Measurements from ENCODE around the gene CFHR4.
"Not testable (repeated sequence)": the region's sequence is repeated elsewhere in the genome, so short reads cannot be mapped to it uniquely, and the experiment has no call there.

The CFHR4 gene

DNA sequence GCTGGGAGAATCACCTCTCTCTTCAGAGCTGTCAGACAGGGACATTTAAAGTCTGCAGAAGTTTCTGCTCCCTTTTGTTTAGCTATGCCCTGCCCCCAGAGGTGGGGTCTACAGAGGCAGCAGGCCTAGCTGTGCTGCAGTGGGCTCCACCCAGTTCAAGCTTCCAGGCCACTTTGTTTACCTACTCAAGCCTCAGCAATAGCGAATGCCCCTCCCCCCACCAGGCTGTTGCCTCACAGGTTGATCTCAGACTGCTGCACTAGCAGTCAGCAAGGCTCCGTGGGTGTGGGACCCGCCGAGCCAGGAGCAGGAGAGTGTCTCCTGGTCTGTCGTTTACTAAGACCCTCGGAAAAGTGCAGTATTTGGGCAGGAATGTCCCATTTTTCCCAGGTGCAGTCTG, 53.6 kb downstream of the CFHR4 start:
- not testable (repeated sequence) for H3K4me1 ChIP-seq (ENCODE audit: control insufficient read depth, insufficient read depth, low read length); H3K4me3 ChIP-seq (ENCODE audit: low read depth, low read length); H3K9ac ChIP-seq (ENCODE audit: low read length); H3K36me3 ChIP-seq (ENCODE audit: control insufficient read depth, insufficient read depth, low read length); H3K27ac ChIP-seq (ENCODE audit: low read depth, low read length); H3K27me3 ChIP-seq (ENCODE audit: control insufficient read depth, insufficient read depth, low read length); H3K9me3 ChIP-seq (ENCODE audit: control insufficient read depth, insufficient read depth, low read depth, low read length)

DNA sequence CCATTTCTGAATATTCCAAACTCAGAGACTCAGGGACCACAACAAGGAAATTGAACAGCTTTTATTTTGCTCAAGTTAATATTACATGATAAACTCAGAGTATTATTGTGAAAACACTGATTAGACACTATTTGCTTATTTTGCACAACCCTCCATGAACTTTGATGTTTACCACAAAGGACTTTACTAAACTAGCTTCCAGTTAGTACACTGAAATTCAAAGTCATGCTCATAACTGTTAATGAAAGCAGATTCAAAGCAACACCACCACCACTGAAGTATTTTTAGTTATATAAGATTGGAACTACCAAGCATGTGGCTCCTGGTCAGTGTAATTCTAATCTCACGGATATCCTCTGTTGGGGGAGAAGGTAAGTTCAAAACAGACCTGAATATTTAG, 55.7 kb downstream of the CFHR4 start, which contains the start of gene CFHR2:
Gene CFHR2 (plus strand): TSS at position 171 of the 400 bp plus-strand sequence. CDS start 143 bp downstream, at position 314.
- H3K9me3 ChIP-seq (ENCODE audit: control insufficient read depth, insufficient read depth, low read depth, low read length); H3K27me3 ChIP-seq (ENCODE audit: control insufficient read depth, insufficient read depth, low read length); H3K9ac ChIP-seq (ENCODE audit: low read length); H3K4me1 ChIP-seq (ENCODE audit: control insufficient read depth, insufficient read depth, low read length); H3K36me3 ChIP-seq (ENCODE audit: control insufficient read depth, insufficient read depth, low read length); H3K27ac ChIP-seq (ENCODE audit: low read depth, low read length); H3K4me3 ChIP-seq (ENCODE audit: low read depth, low read length): not testable (repeated sequence)

DNA sequence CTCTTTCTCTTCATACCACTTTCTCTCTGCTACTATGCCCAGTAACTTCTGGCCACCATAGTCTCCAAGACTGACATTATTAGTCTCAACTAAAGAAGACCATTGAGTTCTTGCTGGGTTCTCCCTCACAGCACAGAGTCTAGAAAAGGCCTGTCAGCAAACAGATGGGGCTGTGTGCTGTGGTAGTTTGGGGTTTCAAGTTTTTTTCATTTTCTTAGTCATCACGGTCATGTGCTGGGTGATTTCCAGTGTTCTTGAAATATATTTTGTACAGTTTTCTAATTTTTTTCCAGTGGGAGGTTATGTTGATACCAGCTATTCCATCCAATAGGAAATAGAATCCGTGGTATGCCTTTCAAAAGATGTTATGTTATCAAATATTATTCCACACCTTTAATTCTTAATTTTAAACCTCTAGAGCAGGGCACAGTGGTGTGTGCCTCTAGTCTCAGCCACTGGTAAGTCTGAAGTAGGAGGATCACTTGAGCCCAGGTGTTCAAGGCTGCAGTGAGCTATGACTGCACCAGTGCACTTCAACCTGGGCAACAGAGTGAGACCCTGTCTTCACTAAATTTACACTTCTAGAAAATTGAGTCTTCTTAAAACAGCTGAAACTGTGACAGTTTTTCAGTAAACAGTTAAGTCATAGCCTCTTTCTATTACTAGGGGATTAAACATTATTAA, 64.0 kb downstream of the CFHR4 start:
- Histone ChIP-seq H3K9ac (ENCODE audit: low read length) (no peak overlapping the region), H3K36me3 (ENCODE audit: control insufficient read depth, insufficient read depth, low read length) (no peaks in the 10 kb centered on the region), H3K4me1 (ENCODE audit: control insufficient read depth, insufficient read depth, low read length) (no peaks in the 10 kb centered on the region), H3K9me3 (ENCODE audit: control insufficient read depth, insufficient read depth, low read depth, low read length) (no peaks in the 10 kb centered on the region), H3K4me3 (ENCODE audit: low read depth, low read length) (no peak overlapping the region), H3K27me3 (ENCODE audit: control insufficient read depth, insufficient read depth, low read length) (no peaks in the 10 kb centered on the region), H3K27ac (ENCODE audit: low read depth, low read length) (no peak overlapping the region)

DNA sequence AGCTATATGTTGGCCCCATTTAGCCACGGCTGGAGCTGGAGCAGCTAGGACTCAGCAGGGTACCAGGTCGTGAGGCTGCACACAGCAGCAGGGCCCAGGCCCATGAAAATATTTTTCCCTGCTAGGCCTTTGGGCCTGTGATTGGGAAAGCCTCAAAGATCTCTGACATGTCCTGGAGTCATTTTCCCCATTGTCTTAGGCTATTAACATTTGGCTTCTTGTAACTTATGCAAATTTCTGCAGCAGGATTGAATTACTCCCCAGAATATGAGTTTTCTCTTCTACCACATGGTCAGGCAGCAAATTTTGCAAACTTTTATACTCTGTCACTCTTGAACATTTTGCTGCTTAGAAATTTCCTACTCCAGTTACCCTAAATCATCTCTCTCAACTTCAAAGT, 66.9 kb downstream of the CFHR4 start:
- no peaks in the 10 kb centered on the region for H3K4me1 ChIP-seq (ENCODE audit: control insufficient read depth, insufficient read depth, low read length)
- no peaks in the 10 kb centered on the region for H3K27me3 ChIP-seq (ENCODE audit: control insufficient read depth, insufficient read depth, low read length)
- H3K9me3 ChIP-seq (ENCODE audit: control insufficient read depth, insufficient read depth, low read depth, low read length) = no peaks in the 10 kb centered on the region
- no peak overlapping the region for H3K9ac ChIP-seq (ENCODE audit: low read length)
- no peak overlapping the region for H3K4me3 ChIP-seq (ENCODE audit: low read depth, low read length)
- no peak overlapping the region for H3K27ac ChIP-seq (ENCODE audit: low read depth, low read length)
- H3K36me3 ChIP-seq (ENCODE audit: control insufficient read depth, insufficient read depth, low read length) = no peaks in the 10 kb centered on the region

DNA sequence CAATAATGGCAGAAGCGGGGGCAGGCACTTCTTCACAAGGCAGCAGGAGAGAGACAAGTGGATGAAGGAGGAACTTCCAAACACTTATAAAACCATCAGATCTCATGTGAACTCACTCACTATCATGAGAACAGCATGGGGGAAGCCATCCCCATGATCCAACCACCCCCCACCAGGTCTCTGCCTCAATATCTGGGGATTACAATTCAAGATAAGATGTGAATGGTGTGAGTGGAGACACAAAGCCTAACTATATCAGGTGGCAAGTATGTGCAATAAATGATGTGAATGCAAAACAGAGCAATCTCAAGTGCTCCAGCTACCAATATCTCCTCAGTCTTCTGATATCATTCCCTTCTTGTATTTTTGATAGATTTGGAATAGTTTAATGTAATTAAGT, 68.1 kb downstream of the CFHR4 start:
- no peaks in the 10 kb centered on the region for H3K4me1 ChIP-seq (ENCODE audit: control insufficient read depth, insufficient read depth, low read length)
- H3K9me3 ChIP-seq (ENCODE audit: control insufficient read depth, insufficient read depth, low read depth, low read length) = no peaks in the 10 kb centered on the region
- no peak overlapping the region for H3K9ac ChIP-seq (ENCODE audit: low read length)
- H3K4me3 ChIP-seq (ENCODE audit: low read depth, low read length) = no peak overlapping the region
- no peaks in the 10 kb centered on the region for H3K27me3 ChIP-seq (ENCODE audit: control insufficient read depth, insufficient read depth, low read length)
- no peak overlapping the region for H3K27ac ChIP-seq (ENCODE audit: low read depth, low read length)
- H3K36me3 ChIP-seq (ENCODE audit: control insufficient read depth, insufficient read depth, low read length) = no peaks in the 10 kb centered on the region

DNA sequence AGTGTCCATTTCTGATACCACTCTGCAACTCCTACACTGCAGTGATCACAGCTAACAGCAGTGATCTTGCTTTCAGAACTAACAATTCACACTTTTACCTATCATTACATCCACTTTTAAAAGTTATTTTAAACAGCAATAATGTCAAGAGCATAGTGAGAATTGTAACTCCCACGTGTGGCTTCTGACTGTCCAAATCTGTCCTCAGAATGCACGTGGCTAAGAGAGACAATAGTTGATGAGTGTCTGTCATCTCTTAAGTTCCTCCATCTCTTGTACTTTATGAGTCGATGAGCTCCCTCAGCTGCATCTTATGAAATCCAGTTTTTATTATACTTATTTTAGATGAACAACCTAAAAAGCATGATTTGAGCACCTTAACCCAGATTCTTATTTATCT, 73.0 kb downstream of the CFHR4 start:
- Histone ChIP-seq H3K4me1 (ENCODE audit: control insufficient read depth, insufficient read depth, low read length) (no peaks in the 10 kb centered on the region), H3K9ac (ENCODE audit: low read length) (no peak overlapping the region), H3K27me3 (ENCODE audit: control insufficient read depth, insufficient read depth, low read length) (no peaks in the 10 kb centered on the region), H3K9me3 (ENCODE audit: control insufficient read depth, insufficient read depth, low read depth, low read length) (no peaks in the 10 kb centered on the region), H3K36me3 (ENCODE audit: control insufficient read depth, insufficient read depth, low read length) (no peaks in the 10 kb centered on the region), H3K4me3 (ENCODE audit: low read depth, low read length) (no peak overlapping the region), H3K27ac (ENCODE audit: low read depth, low read length) (no peak overlapping the region)
